Fibroblast of lung (primary cell): ENCODE measurements around the gene DCLRE1B. TPM values are rescaled to one million over a fixed set of nuclear protein-coding genes. Genes with fewer than 3 reads are reported as not detected.

Experiments used
- DNase-seq, 2 donors: peaks; one replicate each; pipeline versions ENCODE4 v3.0.0 to v3.0.0-alpha.2; 2010; ENCODE audit warnings: low read depth in 2 of 2
- H2AFZ ChIP-seq: 2 replicates; pipeline ENCODE4 v1.5.1; 2012; ENCODE audit warnings: low read length, control low read depth, inconsistent platforms
- H3K27ac ChIP-seq: 2 replicates; pipeline ENCODE4 v1.5.1; 2011; ENCODE audit warnings: low read length, control low read depth; ENCODE audit not compliant: insufficient read depth
- H3K27me3 ChIP-seq: 2 replicates; pipeline ENCODE4 v1.5.1; 2011; ENCODE audit warnings: mild to moderate bottlenecking, low read length; ENCODE audit not compliant: control insufficient read depth, insufficient read depth
- H3K36me3 ChIP-seq: 2 replicates; pipeline ENCODE4 v1.5.1; 2011; ENCODE audit warnings: low read length; ENCODE audit not compliant: control insufficient read depth, insufficient read depth
- H3K4me1 ChIP-seq: 2 replicates; pipeline ENCODE4 v1.5.1; 2011; ENCODE audit warnings: low read length; ENCODE audit not compliant: control insufficient read depth, insufficient read depth; ENCODE audit errors: extremely low read depth
- H3K4me2 ChIP-seq: 2 replicates; pipeline ENCODE4 v1.5.1; 2011; ENCODE audit warnings: low read length, control low read depth; ENCODE audit not compliant: insufficient read depth; ENCODE audit errors: extremely low read depth
- H3K4me3 ChIP-seq, 4 experiments: fragments of 200-600 bp in 1 of 4; sonication (generic) in 1 of 4; replicated peaks in 1 of 4; 2 replicates each; pipeline ENCODE4 v1.5.1; 2011 to 2016; ENCODE audit warnings: low read length in 4 of 4, low read depth in 3 of 4, mild to moderate bottlenecking in 3 of 4, control low read depth in 2 of 4, inconsistent platforms in 1 of 4, mixed read lengths in 1 of 4; ENCODE audit not compliant: insufficient read depth in 1 of 4; ENCODE audit errors: control extremely low read depth in 1 of 4
- H3K79me2 ChIP-seq: 2 replicates; pipeline ENCODE4 v1.5.1; 2012; ENCODE audit warnings: mild to moderate bottlenecking, low read length, inconsistent platforms; ENCODE audit not compliant: control insufficient read depth, insufficient read depth
- H3K9ac ChIP-seq: 2 replicates; pipeline ENCODE4 v1.5.1; 2011; ENCODE audit warnings: mild to moderate bottlenecking, low read length, control low read depth; ENCODE audit not compliant: insufficient read depth
- H3K9me3 ChIP-seq: 2 replicates; pipeline ENCODE4 v1.5.1; 2012; ENCODE audit warnings: low read depth, low read length; ENCODE audit not compliant: control insufficient read depth, insufficient read depth
- H4K20me1 ChIP-seq: 2 replicates; pipeline ENCODE4 v1.5.1; 2011; ENCODE audit warnings: low read length; ENCODE audit not compliant: control insufficient read depth, insufficient read depth; ENCODE audit errors: extremely low read depth
- EZH2 ChIP-seq: IDR thresholded peaks from 2 replicates; pipeline ENCODE4 v1.5.1; 2012; ENCODE audit warnings: low read length, control low read depth, mild to moderate bottlenecking; ENCODE audit errors: missing control alignments
- polyA plus RNA-seq, 2 donors: library from polyadenylated mRNA; depleted of rRNA in 1 of 2; stranded (reverse) in 1 of 2; unstranded in 1 of 2; fragments of >200 nt; gene quantifications; 2 replicates each; pipeline ENCODE4 v1.2.1, GENCODE V29; 2011 to 2012; ENCODE audit warnings: missing spikeins in 1 of 2
- total RNA-seq: library from RNA; depleted of rRNA; stranded (reverse); fragments of >200 nt; gene quantifications from 2 replicates; pipeline ENCODE4 v1.2.1, GENCODE V29; 2014
- TF ChIP-seq, protein P1 (sequence below), 2 donors: IDR thresholded peaks in 1 of 2; conservative IDR thresholded peaks in 1 of 2; 1 replicate in 1 of 2; 2 replicates in 1 of 2; pipeline ENCODE4 v1.5.1; 2011 to 2012; ENCODE audit warnings: low read length in 2 of 2, control low read depth in 1 of 2, inconsistent platforms in 1 of 2, low read depth in 1 of 2, mild to moderate bottlenecking in 1 of 2

DCLRE1B gene
- total and polyA plus RNA-seq, 2 donors (not counting 1 experiment from before 2014, with no cell fraction given), result 0.66 to 3.4 TPM

DNA sequence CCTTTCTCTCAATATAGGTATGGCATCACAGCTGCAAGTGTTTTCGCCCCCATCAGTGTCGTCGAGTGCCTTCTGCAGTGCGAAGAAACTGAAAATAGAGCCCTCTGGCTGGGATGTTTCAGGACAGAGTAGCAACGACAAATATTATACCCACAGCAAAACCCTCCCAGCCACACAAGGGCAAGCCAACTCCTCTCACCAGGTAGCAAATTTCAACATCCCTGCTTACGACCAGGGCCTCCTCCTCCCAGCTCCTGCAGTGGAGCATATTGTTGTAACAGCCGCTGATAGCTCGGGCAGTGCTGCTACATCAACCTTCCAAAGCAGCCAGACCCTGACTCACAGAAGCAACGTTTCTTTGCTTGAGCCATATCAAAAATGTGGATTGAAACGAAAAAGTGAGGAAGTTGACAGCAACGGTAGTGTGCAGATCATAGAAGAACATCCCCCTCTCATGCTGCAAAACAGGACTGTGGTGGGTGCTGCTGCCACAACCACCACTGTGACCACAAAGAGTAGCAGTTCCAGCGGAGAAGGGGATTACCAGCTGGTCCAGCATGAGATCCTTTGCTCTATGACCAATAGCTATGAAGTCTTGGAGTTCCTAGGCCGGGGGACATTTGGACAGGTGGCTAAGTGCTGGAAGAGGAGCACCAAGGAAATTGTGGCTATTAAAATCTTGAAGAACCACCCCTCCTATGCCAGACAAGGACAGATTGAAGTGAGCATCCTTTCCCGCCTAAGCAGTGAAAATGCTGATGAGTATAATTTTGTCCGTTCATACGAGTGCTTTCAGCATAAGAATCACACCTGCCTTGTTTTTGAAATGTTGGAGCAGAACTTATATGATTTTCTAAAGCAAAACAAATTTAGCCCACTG, 35.5 kb downstream of the DCLRE1B start:
- Histone ChIP-seq H3K36me3 (peaks cover 5% of the 10 kb centered on the region), H3K9me3 (no peaks in the 10 kb centered on the region), H3K4me2 (no peak overlapping the region), H3K79me2 (peaks cover 48% of the 10 kb centered on the region), H3K27ac (no peak overlapping the region), H4K20me1 (peaks cover 2% of the 10 kb centered on the region), H2AFZ (no peak overlapping the region), H3K4me1 (no peaks in the 10 kb centered on the region), H3K27me3 (no peaks in the 10 kb centered on the region), H3K9ac (no peak overlapping the region), H3K4me3 (no peak overlapping the region)
- no peak for TF ChIP-seq EZH2
- TF ChIP-seq, protein P1, sequence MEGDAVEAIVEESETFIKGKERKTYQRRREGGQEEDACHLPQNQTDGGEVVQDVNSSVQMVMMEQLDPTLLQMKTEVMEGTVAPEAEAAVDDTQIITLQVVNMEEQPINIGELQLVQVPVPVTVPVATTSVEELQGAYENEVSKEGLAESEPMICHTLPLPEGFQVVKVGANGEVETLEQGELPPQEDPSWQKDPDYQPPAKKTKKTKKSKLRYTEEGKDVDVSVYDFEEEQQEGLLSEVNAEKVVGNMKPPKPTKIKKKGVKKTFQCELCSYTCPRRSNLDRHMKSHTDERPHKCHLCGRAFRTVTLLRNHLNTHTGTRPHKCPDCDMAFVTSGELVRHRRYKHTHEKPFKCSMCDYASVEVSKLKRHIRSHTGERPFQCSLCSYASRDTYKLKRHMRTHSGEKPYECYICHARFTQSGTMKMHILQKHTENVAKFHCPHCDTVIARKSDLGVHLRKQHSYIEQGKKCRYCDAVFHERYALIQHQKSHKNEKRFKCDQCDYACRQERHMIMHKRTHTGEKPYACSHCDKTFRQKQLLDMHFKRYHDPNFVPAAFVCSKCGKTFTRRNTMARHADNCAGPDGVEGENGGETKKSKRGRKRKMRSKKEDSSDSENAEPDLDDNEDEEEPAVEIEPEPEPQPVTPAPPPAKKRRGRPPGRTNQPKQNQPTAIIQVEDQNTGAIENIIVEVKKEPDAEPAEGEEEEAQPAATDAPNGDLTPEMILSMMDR (conservative IDR thresholded peaks at IDR 0.05 in 1 of 2, IDR thresholded peaks at IDR 0.05 in 1 of 2; ENCODE audit: low read depth in 1 of 2, low read length in 2 of 2), result no peak
- DNase-seq, result no peak

DNA sequence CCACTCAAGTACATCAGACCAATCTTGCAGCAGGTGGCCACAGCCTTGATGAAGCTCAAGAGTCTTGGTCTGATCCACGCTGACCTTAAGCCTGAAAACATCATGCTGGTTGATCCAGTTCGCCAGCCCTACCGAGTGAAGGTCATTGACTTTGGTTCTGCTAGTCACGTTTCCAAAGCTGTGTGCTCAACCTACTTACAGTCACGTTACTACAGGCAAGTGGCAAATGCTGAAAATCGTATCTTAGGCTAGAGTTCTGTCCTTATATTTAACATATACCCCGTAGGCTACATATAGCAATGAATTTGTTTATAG, 36.1 kb downstream of the DCLRE1B start:
- Histone ChIP-seq H3K4me1 (no peaks in the 10 kb centered on the region), H3K9me3 (no peaks in the 10 kb centered on the region), H3K4me2 (no peak overlapping the region), H3K9ac (no peak overlapping the region), H3K27ac (no peak overlapping the region), H3K27me3 (no peaks in the 10 kb centered on the region), H3K79me2 (peaks cover 45% of the 10 kb centered on the region), H2AFZ (no peak overlapping the region), H3K36me3 (peaks cover 5% of the 10 kb centered on the region), H4K20me1 (peaks cover 2% of the 10 kb centered on the region), H3K4me3 (no peak overlapping the region)
- no peak for TF ChIP-seq EZH2
- TF ChIP-seq, protein P1 (conservative IDR thresholded peaks at IDR 0.05 in 1 of 2, IDR thresholded peaks at IDR 0.05 in 1 of 2; ENCODE audit: low read depth in 1 of 2, low read length in 2 of 2), result no peak
- no peak for DNase-seq

DNA sequence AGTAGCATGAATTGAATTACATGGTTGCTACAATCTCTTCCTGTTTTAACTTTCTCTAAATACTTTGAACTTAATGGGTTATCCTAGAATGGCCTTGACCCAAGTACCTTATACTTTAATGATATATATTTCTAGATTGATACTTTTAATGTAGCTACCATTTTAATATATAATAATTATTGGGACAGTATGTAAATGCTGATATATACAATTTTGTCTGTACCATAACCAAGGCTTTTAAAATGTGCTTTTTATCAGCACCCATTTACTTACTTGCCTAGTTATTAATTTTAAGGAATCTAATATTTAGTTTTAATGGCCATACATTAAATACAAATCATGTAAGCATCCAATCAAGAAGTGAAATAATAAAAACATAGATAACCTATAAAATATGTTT, 37.4 kb downstream of the DCLRE1B start:
- H3K9me3 ChIP-seq, result no peaks in the 10 kb centered on the region
- H3K4me1 ChIP-seq, result no peaks in the 10 kb centered on the region
- no peak overlapping the region for H2AFZ ChIP-seq
- peaks cover 5% of the 10 kb centered on the region for H3K36me3 ChIP-seq
- no peaks in the 10 kb centered on the region for H3K27me3 ChIP-seq
- no peak overlapping the region for H3K4me2 ChIP-seq
- no peak overlapping the region for H3K9ac ChIP-seq
- H3K27ac ChIP-seq, result no peak overlapping the region
- peaks cover 38% of the 10 kb centered on the region for H3K79me2 ChIP-seq
- H4K20me1 ChIP-seq, result peaks cover under 1% of the 10 kb centered on the region
- DNase-seq, result no peak
- TF ChIP-seq EZH2, result no peak
- TF ChIP-seq, protein P1 (conservative IDR thresholded peaks at IDR 0.05 in 1 of 2, IDR thresholded peaks at IDR 0.05 in 1 of 2; ENCODE audit: low read depth in 1 of 2, low read length in 2 of 2), result no peak
- H3K4me3 ChIP-seq, result no peak overlapping the region
